ENCODE measurements around the gene ARF1.

Gene ARF1

DNA sequence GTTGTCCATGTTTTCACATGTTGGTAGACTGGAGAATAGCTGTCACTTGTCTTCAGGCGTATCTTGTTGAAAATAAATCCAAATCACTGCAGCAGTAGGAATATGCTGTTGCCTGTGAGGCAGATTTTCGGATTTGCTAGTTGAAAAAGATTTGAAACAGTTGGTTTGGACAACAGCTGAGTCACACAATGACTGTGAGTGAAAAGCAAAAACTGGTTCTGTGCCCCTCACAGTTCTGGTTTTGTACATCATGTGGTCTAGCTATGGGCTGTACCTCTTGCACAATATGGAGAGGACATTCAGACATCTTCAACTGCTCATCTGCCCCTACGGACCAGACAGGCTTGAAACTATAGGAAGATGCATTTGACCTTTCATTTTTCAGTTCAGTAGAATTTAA, 1.8 kb downstream of the ARF1 start:
- Histone ChIP-seq H3K27me3 (ENCODE audit: control insufficient read depth, insufficient read depth, low read length) (no peaks in the 10 kb centered on the region), H3K4me1 (peaks cover 32% of the 10 kb centered on the region), H3K27ac (no peak overlapping the region), H3K9ac (no peak overlapping the region), H3K79me2 (peaks cover 54% of the 10 kb centered on the region), H3K4me2 (ENCODE audit: low read length) (peak overlapping the region; percentile 57), H3K9me3 (ENCODE audit: control insufficient read depth, low read length) (no peaks in the 10 kb centered on the region), H3K36me3 (ENCODE audit: control insufficient read depth, insufficient read depth, low read length) (no peaks in the 10 kb centered on the region), H3K4me3 (ENCODE audit: low read depth, low read length) (peak overlapping the region; percentile 95), H2AFZ (no peak overlapping the region)
- TF ChIP-seq CTCF (IDR thresholded peaks at IDR 0.05), result no peak

DNA sequence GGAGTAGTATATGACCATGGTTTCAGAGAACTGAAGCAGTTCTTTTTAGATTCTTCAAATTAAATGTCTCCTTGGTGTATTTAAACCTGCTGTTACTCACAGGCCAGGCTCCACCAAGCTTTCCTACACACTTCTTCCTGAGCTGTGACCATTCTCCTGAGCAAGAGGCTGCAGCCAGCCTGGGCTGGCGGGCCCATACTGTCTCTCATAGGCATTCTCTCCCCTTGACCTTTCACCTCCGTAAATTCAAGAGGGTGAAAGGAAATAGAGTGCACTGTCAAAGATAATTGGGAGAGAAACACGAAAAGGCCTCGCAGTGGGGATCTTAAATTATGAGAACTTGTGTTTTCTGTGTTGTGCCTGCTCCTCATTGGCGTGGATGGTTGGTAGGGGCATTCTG, 2.3 kb downstream of the ARF1 start:
- no peak overlapping the region for H3K27ac ChIP-seq
- no peak for TF ChIP-seq CTCF (IDR thresholded peaks at IDR 0.05)
- peak overlapping the region; percentile 57 for H3K4me2 ChIP-seq (ENCODE audit: low read length)
- H3K4me3 ChIP-seq (ENCODE audit: low read depth, low read length), result peak overlapping the region; percentile 95
- no peaks in the 10 kb centered on the region for H3K36me3 ChIP-seq (ENCODE audit: control insufficient read depth, insufficient read depth, low read length)
- peaks cover 36% of the 10 kb centered on the region for H3K4me1 ChIP-seq
- H3K79me2 ChIP-seq, result peaks cover 58% of the 10 kb centered on the region
- no peak overlapping the region for H2AFZ ChIP-seq
- no peak overlapping the region for H3K9ac ChIP-seq
- no peaks in the 10 kb centered on the region for H3K9me3 ChIP-seq (ENCODE audit: control insufficient read depth, low read length)
- H3K27me3 ChIP-seq (ENCODE audit: control insufficient read depth, insufficient read depth, low read length), result no peaks in the 10 kb centered on the region

DNA sequence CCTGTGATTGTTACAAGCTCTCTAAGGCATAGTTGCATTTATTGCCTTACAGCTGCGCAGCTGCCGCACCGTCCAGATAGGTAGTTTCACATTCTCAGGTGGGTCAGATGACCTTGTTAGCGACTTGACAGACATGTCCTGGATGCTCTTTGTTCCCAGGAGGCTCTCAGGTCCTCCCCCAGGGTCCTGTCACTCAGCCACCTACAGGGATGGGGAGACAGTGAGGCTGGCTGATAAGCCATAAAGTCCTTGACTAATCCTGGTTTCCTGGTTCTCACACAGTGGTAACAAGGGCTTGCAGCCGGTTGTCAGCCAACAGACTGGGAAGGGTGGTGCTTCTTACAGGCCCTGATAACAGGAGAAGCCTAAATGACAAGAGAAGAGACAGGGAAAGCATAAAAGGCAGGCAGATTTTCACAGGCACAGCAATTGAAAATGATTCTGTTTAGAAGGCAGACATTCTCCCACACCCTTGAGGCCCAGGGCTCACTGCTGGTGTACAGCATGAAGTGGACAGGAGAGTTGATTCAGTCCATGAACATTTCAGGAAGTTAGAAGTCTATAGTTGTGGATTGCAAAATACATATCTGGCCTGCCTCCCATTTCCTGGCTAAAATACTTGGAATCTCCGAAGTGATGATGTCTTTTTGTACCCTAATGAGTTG, 2.9 kb downstream of the ARF1 start:
- peaks cover 41% of the 10 kb centered on the region for H3K4me1 ChIP-seq
- TF ChIP-seq CTCF (IDR thresholded peaks at IDR 0.05), result no peak

GRCh38 chr1:228087771-228088251, 5.3 kb downstream of the ARF1 start:
- H3K4me2 ChIP-seq (ENCODE audit: low read length), result no peak overlapping the region
- H3K9me3 ChIP-seq (ENCODE audit: control insufficient read depth, low read length), result no peaks in the 10 kb centered on the region
- H3K27me3 ChIP-seq (ENCODE audit: control insufficient read depth, insufficient read depth, low read length), result no peaks in the 10 kb centered on the region
- H3K79me2 ChIP-seq, result peaks cover 88% of the 10 kb centered on the region
- H3K4me1 ChIP-seq, result peaks cover 44% of the 10 kb centered on the region
- no peak overlapping the region for H3K27ac ChIP-seq
- H2AFZ ChIP-seq, result no peak overlapping the region
- no peak overlapping the region for H3K4me3 ChIP-seq (ENCODE audit: low read depth, low read length)
- TF ChIP-seq CTCF (IDR thresholded peaks at IDR 0.05), result no peak
- no peak overlapping the region for H3K9ac ChIP-seq
- H3K36me3 ChIP-seq (ENCODE audit: control insufficient read depth, insufficient read depth, low read length), result no peaks in the 10 kb centered on the region

More for the DNA sequence above, 2.9 kb downstream of the ARF1 start:
- Histone ChIP-seq H2AFZ (no peak overlapping the region), H3K27ac (no peak overlapping the region), H3K9me3 (ENCODE audit: control insufficient read depth, low read length) (no peaks in the 10 kb centered on the region), H3K79me2 (peaks cover 65% of the 10 kb centered on the region), H3K9ac (no peak overlapping the region), H3K36me3 (ENCODE audit: control insufficient read depth, insufficient read depth, low read length) (no peaks in the 10 kb centered on the region), H3K27me3 (ENCODE audit: control insufficient read depth, insufficient read depth, low read length) (no peaks in the 10 kb centered on the region), H3K4me2 (ENCODE audit: low read length) (peak overlapping the region; percentile 57), H3K4me3 (ENCODE audit: low read depth, low read length) (peak overlapping the region; percentile 13)

All from parathyroid adenoma (tissue), 2 donors.